Ammon's horn (tissue), 1 donor: ENCODE results near the gene TRMT2A.
"Not testable (repeated sequence)": the region's sequence is repeated elsewhere in the genome, so short reads cannot be mapped to it uniquely, and the experiment has no call there.

Experiments used
- DNase-seq: peaks from one replicate; pipeline ENCODE4 v3.0.0-alpha.2; 2016; ENCODE audit warnings: low spot score

Gene TRMT2A

GRCh38 chr22:20116951-20117632 lies at the start of gene TRMT2A:
TRMT2A (minus strand) TSS chr22:20117226; CDS start chr22:20116906, 320 bp downstream.
- DNase-seq: peak; percentile 96

GRCh38 chr22:20166703-20167102 lies 49.7 kb upstream of the TRMT2A start:
- DNase-seq: no peak

GRCh38 chr22:20165913-20166312 lies 48.9 kb upstream of the TRMT2A start:
- DNase-seq: no peak

- DNase-seq: no peak
These were observed 48.4 kb upstream of the TRMT2A start for GRCh38 chr22:20165421-20165820.

- no peak for DNase-seq
These were observed 47.8 kb upstream of the TRMT2A start for GRCh38 chr22:20164863-20165262.

GRCh38 chr22:20160041-20160440 lies 43.0 kb upstream of the TRMT2A start:
- no peak for DNase-seq

- DNase-seq: not testable (repeated sequence)
These were observed 42.5 kb upstream of the TRMT2A start for GRCh38 chr22:20159531-20159930.

- DNase-seq: no peak
These were observed 42.0 kb upstream of the TRMT2A start for GRCh38 chr22:20159076-20159475.

GRCh38 chr22:20158391-20159036 lies 41.5 kb upstream of the TRMT2A start:
- no peak for DNase-seq

GRCh38 chr22:20157430-20158183 lies 40.6 kb upstream of the TRMT2A start:
- no peak for DNase-seq

- DNase-seq: peak; percentile 87
These were observed 39.8 kb upstream of the TRMT2A start for GRCh38 chr22:20156611-20157429.

GRCh38 chr22:20156042-20156389 lies 39.0 kb upstream of the TRMT2A start:
- no peak for DNase-seq

GRCh38 chr22:20155330-20156041 lies 38.5 kb upstream of the TRMT2A start:
- peak; percentile 88 for DNase-seq

GRCh38 chr22:20154602-20155187 lies 37.7 kb upstream of the TRMT2A start:
- DNase-seq: no peak

- DNase-seq: no peak
These were observed 36.9 kb upstream of the TRMT2A start for GRCh38 chr22:20153945-20154344.

GRCh38 chr22:20152464-20152890 lies 35.5 kb upstream of the TRMT2A start:
- DNase-seq: no peak

- DNase-seq: no peak
These were observed 34.2 kb upstream of the TRMT2A start for GRCh38 chr22:20151276-20151588.

- DNase-seq: no peak
These were observed 33.6 kb upstream of the TRMT2A start, which contains the start of gene CCDC188 for GRCh38 chr22:20150381-20151275. CCDC188 (minus strand) TSS chr22:20151055; CDS start chr22:20150986, 69 bp downstream.

GRCh38 chr22:20149257-20150250 lies 32.5 kb upstream of the TRMT2A start:
- no peak for DNase-seq
